HG03175 (cell line): ENCODE results near the gene HARBI1.

Experiments used
- ATAC-seq: cut with Tn5 transposase; IDR thresholded peaks from one replicate; pipeline ENCODE4 v1.9.1; 2021; ENCODE audit warnings: mild to moderate bottlenecking, moderate library complexity; ENCODE audit not compliant: unreplicated experiment

The HARBI1 gene

DNA sequence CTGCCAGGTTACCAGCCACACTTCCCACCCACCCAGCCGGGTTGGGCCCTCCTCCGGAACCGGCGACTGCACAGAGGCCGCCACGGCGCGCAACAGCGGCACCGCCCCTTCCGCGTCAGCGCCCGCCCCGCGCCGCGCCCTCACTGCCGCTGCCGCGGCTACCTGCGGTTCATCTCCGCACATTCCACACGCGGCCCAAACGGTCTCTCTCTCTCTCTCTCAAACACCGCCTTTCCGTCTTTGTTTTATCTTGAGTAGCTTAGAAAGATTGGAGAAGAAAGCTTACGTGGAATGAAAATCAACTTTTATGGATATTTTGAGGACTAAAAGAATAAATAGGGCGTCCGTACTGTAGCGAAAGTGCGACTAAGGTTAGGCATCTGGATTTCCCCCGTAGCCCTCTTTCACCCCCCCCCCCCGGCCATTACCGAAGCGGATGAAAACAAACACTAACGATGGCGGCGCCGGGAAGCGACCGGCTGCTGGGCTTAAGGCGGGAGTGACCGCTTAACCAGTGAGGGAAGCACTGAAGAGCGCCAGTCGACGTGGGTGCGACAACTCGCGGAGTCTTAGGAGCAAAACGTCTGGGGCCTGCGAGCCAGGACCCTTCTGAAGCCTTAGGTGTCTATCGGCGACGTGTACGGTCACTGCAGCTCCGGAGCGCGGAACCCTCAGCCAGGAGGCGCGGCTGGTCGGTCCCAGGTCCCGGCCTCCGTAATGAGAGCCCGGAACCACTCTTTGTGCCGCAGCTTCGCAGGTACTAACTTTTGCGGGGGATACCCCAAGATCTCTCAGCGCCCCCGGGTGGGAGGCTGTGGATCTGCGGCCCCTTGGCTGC lies at the start of gene HARBI1, which contains the start of gene ATG13:
HARBI1 (minus strand) TSS at position 94 of the 838 bp plus-strand sequence. CDS start 990 bp downstream, outside the sequence.
ATG13 (plus strand) TSS at position 420 of the 838 bp plus-strand sequence. CDS start 26,739 bp downstream, outside the sequence.
- ATAC-seq, result peak; percentile 95

- no peak for ATAC-seq
Observed at GRCh38 chr11:46666516-46666915, 49.5 kb upstream of the HARBI1 start.

DNA sequence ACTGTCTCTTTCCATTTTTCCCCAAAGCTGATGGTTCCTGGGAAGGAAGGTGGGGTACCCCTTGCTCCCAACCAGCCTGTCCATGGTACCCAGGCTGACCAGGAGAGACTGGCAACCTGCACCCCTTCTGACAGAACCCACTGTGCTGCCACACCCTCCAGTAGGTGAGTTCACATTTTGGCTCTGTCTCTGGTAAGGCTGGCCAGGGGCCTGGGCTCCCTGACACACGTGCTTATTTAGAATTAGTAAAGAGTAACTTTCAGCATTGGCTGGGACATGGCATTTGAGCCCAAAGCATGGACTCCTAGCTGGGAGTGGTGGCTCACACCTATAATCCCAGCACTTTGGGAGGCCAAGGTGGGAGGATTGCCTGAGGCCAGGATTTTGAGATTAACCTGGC lies 48.3 kb upstream of the HARBI1 start:
- ATAC-seq, result no peak

- ATAC-seq, result no peak
Observed at GRCh38 chr11:46664612-46665011, 47.6 kb upstream of the HARBI1 start.

DNA sequence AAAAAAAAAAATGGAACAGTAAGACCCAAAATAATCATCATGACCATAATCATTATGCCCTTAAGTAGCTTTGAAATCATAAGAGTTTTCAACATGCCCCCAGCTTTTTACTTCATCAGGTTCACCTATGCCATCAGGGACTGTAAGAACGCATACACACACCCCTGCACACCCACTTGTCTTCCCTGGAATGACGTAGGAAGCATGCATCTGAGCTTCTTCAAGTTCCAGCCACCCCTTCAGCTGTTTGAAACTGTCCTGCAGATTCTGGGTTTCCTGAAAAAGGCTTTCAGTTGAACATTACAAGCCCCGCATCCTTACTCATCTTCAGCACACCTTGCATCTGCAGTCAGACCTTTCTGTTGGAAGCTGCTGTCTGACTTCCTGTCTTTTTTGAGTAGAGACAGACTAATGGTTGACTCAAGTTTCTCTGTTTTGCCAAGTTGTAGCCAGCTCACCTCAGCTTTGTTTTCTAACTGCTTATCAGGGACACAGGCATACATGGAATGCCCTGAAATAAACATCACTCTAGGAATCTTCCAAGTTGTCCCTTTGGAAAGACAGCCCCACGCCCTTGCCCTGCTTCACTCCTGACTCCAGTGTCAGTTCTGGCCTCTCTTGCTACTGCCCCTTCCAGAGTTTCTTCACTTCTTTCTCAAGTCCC lies 46.4 kb upstream of the HARBI1 start:
- no peak for ATAC-seq

- ATAC-seq, result no peak
Observed at GRCh38 chr11:46662366-46662765, 45.3 kb upstream of the HARBI1 start.

- ATAC-seq, result no peak
Observed at GRCh38 chr11:46661836-46662235, 44.8 kb upstream of the HARBI1 start.

GRCh38 chr11:46659908-46660307 lies 42.9 kb upstream of the HARBI1 start:
- ATAC-seq, result no peak

GRCh38 chr11:46658259-46658658 lies 41.2 kb upstream of the HARBI1 start:
- ATAC-seq, result no peak

GRCh38 chr11:46657186-46657585 lies 40.2 kb upstream of the HARBI1 start:
- ATAC-seq, result no peak

DNA sequence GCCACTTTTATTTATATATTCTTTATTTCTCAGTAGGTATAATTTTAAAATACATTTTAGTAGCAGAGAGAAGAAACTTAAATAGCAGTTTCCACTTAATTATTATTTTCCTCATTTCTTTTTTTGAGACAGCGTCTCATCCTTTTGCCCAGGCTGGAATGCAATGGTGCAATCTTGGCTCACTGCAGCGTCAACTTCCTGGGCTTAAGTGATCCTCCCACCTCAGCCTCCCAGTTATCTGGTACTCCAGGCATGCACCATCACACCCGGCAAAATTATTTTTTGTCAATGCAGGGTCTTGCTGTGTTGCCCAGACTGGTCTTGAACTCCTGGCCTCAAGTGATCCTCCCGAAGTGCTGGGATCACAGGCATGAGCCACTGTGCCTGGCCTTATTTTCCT lies 38.6 kb upstream of the HARBI1 start:
- no peak for ATAC-seq

DNA sequence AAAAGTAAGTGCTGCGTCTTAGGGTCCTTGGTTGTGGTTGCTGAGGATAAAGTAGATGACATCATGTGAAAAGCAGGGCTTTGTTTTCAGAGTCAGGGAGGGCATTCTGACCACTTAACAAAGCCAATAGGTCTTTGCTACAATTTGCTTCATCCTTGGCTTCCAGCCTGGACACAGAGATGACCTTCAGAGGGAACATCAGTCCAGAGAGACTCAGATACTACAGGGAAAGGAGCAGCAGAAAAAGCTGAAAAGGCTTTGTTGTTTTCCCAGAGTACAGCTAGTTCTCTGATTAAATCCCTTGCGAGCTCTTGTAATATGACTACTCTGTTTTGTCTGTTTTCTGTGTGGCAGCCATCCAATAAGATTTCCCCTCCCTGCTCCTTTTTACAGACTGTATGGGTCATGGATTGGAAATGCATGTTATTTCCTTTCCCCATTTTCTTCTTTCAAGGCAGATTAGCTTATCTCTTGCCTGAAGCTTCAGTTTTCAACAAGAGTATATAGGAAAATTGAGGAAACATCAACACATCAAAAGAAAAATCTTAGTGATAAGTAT lies 32.2 kb upstream of the HARBI1 start:
- ATAC-seq, result no peak

GRCh38 chr11:46643986-46644385 lies 27.0 kb upstream of the HARBI1 start:
- ATAC-seq, result no peak

GRCh38 chr11:46643531-46643930 lies 26.5 kb upstream of the HARBI1 start:
- ATAC-seq, result no peak

GRCh38 chr11:46642627-46643335 lies 25.8 kb upstream of the HARBI1 start:
- no peak for ATAC-seq

DNA sequence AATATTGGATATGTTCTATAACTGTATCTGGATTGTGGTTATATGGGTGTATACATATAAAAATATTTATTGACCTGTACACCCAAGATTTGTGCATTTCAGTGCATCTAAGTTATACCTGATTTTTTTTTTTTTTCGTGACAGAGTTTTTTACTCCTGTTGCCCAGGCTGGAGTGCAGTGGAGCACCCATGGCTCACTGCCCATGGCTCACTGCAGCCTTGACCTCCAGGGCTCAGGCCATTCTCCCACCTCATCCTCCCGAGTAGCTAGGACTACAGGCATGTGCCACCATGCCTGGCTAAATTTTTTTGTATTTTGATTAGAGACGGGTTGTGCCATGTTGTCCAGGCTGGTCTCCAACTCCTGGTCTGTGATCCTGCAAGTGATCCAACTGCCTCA lies 24.6 kb upstream of the HARBI1 start:
- no peak for ATAC-seq

DNA sequence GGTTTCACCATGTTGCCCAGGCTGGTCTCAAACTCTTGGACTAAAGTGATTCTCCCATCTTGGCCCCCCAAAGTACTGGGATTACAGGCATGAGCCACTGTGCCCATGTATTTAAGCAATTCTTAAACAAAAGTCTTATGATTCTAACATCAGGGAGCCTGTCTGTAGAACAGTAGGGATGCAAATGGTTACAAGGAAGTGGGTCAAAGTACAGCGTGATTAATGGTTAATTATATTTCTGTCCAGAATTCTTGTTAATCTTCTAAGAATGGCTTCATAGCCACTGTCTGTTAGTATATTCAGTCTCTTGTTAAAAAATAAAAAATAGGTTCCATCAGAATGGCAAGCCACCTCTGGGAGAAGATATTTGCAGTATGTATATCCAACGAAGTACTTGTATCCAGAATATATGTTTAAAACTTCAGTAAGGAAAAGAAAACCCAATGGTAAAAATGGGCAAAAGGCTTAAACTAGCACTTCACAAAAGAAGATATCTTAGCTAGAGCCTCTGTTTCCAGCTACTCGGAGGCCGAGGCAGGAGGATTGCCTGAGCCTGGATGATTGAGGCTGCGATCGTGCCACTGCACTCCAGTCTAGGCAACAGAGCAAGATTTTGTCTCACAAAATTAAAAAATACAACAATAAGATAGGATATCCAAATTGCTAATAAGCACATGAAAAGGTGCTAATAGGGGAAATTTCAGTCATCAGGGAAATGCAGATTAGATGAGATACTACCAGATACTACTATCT lies 23.2 kb upstream of the HARBI1 start:
- no peak for ATAC-seq

DNA sequence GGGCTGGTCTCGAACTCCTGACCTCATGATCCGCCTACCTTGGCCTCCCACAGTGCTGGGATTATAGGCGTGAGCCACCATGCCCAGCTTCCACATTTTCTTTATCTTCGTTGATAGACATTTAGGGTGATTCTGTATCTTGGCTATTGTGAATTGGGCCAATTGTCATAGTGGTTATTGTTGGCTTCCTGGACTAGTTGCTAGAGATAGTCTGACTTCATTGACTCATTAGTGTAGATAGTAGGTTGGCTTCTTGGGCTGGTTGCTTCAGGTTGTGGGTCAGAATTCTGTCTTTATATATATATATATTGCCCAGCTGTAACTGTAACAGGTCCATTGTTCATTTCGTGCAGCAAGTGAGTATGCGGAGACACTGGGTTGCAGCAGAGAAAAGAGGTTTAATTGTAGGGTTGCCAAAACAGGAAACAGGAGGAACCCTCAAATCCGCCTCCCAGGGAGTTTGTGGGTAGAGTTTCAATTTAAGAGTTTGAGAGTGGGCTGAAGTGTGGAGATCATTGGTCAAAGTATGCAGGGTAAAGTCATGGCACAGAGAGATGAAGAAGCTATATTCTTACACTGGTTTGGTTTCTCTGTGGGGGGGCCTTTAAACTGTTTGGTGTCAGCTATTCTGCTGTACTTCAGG lies 22.3 kb upstream of the HARBI1 start:
- ATAC-seq, result no peak

- ATAC-seq, result no peak
Observed at GRCh38 chr11:46637546-46637945, 20.5 kb upstream of the HARBI1 start.

DNA sequence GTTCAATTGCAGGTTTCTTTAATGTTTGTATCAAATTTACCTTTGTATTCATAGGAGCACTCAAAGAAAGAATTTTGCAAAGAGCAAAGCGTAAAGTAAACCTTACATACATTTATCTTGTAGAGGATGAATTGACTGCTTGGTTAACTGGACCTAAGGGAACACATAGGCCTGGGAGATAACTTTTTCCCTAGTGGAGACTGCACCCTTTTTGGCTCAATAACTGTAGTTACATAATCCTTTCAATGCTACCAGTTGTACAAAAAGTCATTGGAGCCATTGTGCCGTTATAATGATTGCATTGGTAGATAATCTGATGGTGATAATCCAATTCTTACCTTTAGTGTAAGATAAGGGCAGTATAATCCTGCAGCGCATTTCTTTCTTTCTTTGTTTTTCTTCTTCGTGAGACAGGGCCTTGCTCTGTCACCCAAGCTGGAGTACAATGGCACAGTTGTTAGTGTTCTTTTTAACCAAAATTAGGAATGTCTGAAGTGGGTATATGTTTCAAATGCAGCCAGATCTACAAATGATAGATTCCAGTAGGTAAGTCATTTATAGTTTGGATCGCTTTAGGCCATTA lies 18.6 kb upstream of the HARBI1 start:
- ATAC-seq, result no peak
